ENCODE measurements around the gene KLHL36. TPM values are rescaled to one million over a fixed set of nuclear protein-coding genes. Genes with fewer than 3 reads are reported as not detected.
"Not testable (repeated sequence)": the region's sequence is repeated elsewhere in the genome, so short reads cannot be mapped to it uniquely, and the experiment has no call there.

KLHL36 gene
- polyA plus RNA-seq, 2 donors, result 15.9 to 16.1 TPM

DNA sequence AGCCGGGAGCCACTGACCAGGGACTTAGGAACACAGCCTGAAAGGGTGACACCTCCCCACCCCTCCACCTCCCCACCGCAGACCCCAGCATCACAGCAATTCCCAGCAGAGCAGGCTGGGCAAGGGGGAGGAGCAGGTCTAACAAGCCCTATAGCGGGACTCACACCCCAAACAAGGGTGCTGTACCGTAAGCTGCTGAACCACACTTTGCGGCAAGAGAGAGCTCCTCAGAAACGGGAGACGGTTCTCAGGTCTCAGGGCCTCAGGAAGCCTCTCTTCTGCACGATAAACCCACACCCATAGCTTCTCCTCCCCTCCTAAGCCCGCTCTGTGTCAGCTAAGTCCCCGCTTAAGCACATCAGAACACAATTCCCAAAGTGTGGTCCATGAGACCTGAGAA, 18.7 kb upstream of the KLHL36 start:
- Histone ChIP-seq H3K4me1 (ENCODE audit: control insufficient read depth in 2 of 2, insufficient read depth in 2 of 2, low read length in 1 of 2) (no peaks in the 10 kb centered on the region), H3K36me3 (ENCODE audit: control insufficient read depth in 2 of 2, insufficient read depth in 2 of 2, low read length in 1 of 2) (no peaks in the 10 kb centered on the region), H3K9me3 (ENCODE audit: control insufficient read depth in 2 of 2, insufficient read depth in 1 of 2, low read depth in 1 of 2, low read length in 1 of 2) (no peaks in the 10 kb centered on the region), H3K4me3 (ENCODE audit: low read depth in 1 of 2, low read length in 2 of 2) (no peak overlapping the region), H3K27ac (ENCODE audit: low read depth in 2 of 2, low read length in 1 of 2) (no peak overlapping the region), H3K27me3 (ENCODE audit: control insufficient read depth in 1 of 2, insufficient read depth in 2 of 2, low read length in 2 of 2) (no peaks in the 10 kb centered on the region)
- WGBS, 2 donors, result 80 to 88% methylated on average over 10 of the region's 10 CpGs

DNA sequence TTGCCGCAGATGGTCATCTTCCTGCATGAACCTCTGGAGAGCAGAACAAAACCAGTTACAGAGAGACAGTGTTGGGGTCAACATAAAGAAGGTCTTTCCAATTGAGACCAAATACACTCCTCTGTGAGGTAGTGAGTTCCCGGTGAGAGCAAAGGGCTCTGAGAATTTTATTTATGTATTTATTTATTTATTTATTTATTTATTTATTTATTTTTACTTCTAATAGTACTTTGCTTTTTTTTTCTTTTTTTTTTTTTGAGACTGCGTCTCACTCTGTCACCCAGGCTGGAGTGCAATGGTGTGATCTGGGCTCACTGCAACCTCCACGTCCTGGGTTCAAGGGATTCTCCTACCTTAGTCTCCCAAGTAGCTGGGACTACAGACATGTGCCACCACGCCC, 18.3 kb upstream of the KLHL36 start:
- no peak overlapping the region for H3K27ac ChIP-seq (ENCODE audit: low read depth in 2 of 2, low read length in 1 of 2)
- no peaks in the 10 kb centered on the region for H3K27me3 ChIP-seq (ENCODE audit: control insufficient read depth in 1 of 2, insufficient read depth in 2 of 2, low read length in 2 of 2)
- 93 to 94% methylated on average over 5 of the region's 5 CpGs for WGBS, 2 donors
- H3K4me1 ChIP-seq (ENCODE audit: control insufficient read depth in 2 of 2, insufficient read depth in 2 of 2, low read length in 1 of 2), result peaks cover 0 to under 1% of the 10 kb centered on the region in 2 donors
- H3K9me3 ChIP-seq (ENCODE audit: control insufficient read depth in 2 of 2, insufficient read depth in 1 of 2, low read depth in 1 of 2, low read length in 1 of 2), result no peaks in the 10 kb centered on the region
- no peak overlapping the region for H3K4me3 ChIP-seq (ENCODE audit: low read depth in 1 of 2, low read length in 2 of 2)
- H3K36me3 ChIP-seq (ENCODE audit: control insufficient read depth in 2 of 2, insufficient read depth in 2 of 2, low read length in 1 of 2), result no peaks in the 10 kb centered on the region

DNA sequence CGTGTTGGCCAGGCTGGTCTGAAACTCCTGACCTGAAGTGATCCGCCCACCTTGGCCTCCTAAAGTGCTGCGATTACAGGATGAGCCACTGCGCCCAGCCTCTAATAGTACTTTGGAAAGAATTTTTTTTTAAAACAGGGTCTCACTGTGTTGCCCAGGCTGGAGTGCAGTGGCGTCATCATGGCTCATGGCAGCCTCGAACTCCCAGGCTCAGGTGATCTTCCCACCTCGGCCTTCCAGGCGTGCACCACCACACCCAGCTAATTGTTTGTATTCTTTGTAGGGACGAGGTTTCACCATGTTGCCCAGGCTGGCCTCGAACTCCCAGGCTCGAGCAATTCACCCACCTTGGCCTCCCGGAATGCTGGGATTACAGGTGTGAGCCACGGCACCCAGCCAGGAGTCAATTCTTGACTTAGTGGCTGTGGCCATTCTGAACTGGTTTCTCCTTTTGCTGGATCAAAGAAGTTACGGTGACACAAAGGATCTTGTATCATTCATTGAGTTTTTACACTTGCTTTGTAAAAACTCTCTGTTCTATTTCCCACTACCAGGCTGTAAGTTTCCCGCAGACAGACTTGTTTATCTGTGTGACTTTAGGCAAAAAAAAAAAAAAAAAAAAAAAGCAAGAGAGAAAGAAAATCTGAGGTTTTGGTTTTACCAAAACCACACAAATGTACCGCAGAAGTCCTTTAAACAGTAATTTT, 17.7 kb upstream of the KLHL36 start:
- WGBS, 2 donors, result 89% methylated on average over 16 of the region's 16 CpGs
- Histone ChIP-seq H3K36me3 (ENCODE audit: control insufficient read depth in 2 of 2, insufficient read depth in 2 of 2, low read length in 1 of 2) (no peaks in the 10 kb centered on the region), H3K27me3 (ENCODE audit: control insufficient read depth in 1 of 2, insufficient read depth in 2 of 2, low read length in 2 of 2) (no peaks in the 10 kb centered on the region)

DNA sequence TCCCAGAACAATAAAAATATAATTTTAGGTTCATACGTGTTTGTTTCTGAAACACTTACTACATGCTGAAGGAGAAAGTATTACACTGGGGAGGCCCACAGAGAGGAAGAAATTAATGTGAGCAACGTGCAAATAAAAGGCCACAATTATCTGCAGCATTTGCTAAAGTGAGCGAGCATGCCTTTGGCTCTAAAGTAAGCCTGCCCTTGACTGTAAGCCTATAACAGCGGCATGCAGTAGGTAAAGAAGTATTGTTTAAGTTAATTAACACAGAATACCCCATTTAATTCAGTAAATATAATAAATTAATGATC, 17.2 kb upstream of the KLHL36 start:
- Histone ChIP-seq H3K27me3 (ENCODE audit: control insufficient read depth in 1 of 2, insufficient read depth in 2 of 2, low read length in 2 of 2) (no peaks in the 10 kb centered on the region), H3K36me3 (ENCODE audit: control insufficient read depth in 2 of 2, insufficient read depth in 2 of 2, low read length in 1 of 2) (no peaks in the 10 kb centered on the region), H3K27ac (ENCODE audit: low read depth in 2 of 2, low read length in 1 of 2) (no peak overlapping the region), H3K4me1 (ENCODE audit: control insufficient read depth in 2 of 2, insufficient read depth in 2 of 2, low read length in 1 of 2) (peaks cover 0 to 3% of the 10 kb centered on the region in 2 donors), H3K9me3 (ENCODE audit: control insufficient read depth in 2 of 2, insufficient read depth in 1 of 2, low read depth in 1 of 2, low read length in 1 of 2) (no peaks in the 10 kb centered on the region), H3K4me3 (ENCODE audit: low read depth in 1 of 2, low read length in 2 of 2) (no peak overlapping the region)
- WGBS, 2 donors, result 79 to 84% methylated on average over 4 of the region's 4 CpGs

More for the DNA sequence above, 17.7 kb upstream of the KLHL36 start:
- Histone ChIP-seq H3K9me3 (ENCODE audit: control insufficient read depth in 2 of 2, insufficient read depth in 1 of 2, low read depth in 1 of 2, low read length in 1 of 2) (no peaks in the 10 kb centered on the region), H3K4me3 (ENCODE audit: low read depth in 1 of 2, low read length in 2 of 2) (no peak overlapping the region), H3K27ac (ENCODE audit: low read depth in 2 of 2, low read length in 1 of 2) (no peak overlapping the region), H3K4me1 (ENCODE audit: control insufficient read depth in 2 of 2, insufficient read depth in 2 of 2, low read length in 1 of 2) (peaks cover 0 to 3% of the 10 kb centered on the region in 2 donors)

DNA sequence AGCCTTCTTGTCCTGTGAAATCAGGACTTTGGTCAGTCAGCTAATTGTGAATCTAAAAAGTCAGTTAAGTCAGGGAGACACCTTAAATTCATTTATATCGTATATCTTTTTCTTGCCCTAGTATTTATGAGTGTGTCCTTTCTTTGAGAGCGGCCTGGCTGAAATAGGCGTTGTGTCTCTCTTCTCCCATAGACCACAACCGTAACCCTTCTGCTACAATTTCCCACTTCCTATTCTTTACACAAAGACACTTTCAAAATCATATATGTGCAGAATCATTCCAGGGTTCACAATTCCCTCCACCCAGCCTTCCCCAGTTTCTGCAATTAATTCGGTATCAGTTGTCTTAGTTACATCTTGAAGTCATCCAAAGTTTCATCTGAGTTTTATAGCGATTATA, 16.4 kb upstream of the KLHL36 start:
- WGBS, 2 donors, result 87% methylated on average over 6 of the region's 6 CpGs
- Histone ChIP-seq H3K36me3 (ENCODE audit: control insufficient read depth in 2 of 2, insufficient read depth in 2 of 2, low read length in 1 of 2) (no peaks in the 10 kb centered on the region), H3K27me3 (ENCODE audit: control insufficient read depth in 1 of 2, insufficient read depth in 2 of 2, low read length in 2 of 2) (no peaks in the 10 kb centered on the region), H3K27ac (ENCODE audit: low read depth in 2 of 2, low read length in 1 of 2) (no peak overlapping the region), H3K4me3 (ENCODE audit: low read depth in 1 of 2, low read length in 2 of 2) (no peak overlapping the region), H3K9me3 (ENCODE audit: control insufficient read depth in 2 of 2, insufficient read depth in 1 of 2, low read depth in 1 of 2, low read length in 1 of 2) (no peaks in the 10 kb centered on the region), H3K4me1 (ENCODE audit: control insufficient read depth in 2 of 2, insufficient read depth in 2 of 2, low read length in 1 of 2) (peaks cover under 1 to 3% of the 10 kb centered on the region in 2 donors)

DNA sequence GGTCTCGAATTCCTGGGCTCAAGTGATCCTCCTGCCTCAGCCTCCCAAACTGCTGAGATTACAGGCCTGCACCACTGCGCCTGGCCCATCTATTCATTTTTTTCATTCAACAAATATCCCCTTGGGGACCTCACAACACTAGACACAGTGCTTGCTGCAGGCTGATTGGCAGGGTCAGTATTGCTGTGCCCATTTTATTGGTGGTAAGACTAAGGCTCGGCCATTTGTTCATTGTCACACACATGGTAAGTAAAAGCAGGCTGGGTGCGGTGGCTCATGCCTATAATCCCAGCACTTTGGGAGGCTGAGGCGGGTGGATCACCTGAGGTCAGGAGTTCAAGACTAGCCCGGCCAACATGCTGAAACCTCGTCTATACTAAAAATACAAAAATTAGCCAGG, 15.4 kb upstream of the KLHL36 start:
- not testable (repeated sequence) for H3K27me3 ChIP-seq (ENCODE audit: control insufficient read depth in 1 of 2, insufficient read depth in 2 of 2, low read length in 2 of 2); H3K36me3 ChIP-seq (ENCODE audit: control insufficient read depth in 2 of 2, insufficient read depth in 2 of 2, low read length in 1 of 2); H3K9me3 ChIP-seq (ENCODE audit: control insufficient read depth in 2 of 2, insufficient read depth in 1 of 2, low read depth in 1 of 2, low read length in 1 of 2); H3K27ac ChIP-seq (ENCODE audit: low read depth in 2 of 2, low read length in 1 of 2); H3K4me1 ChIP-seq (ENCODE audit: control insufficient read depth in 2 of 2, insufficient read depth in 2 of 2, low read length in 1 of 2); H3K4me3 ChIP-seq (ENCODE audit: low read depth in 1 of 2, low read length in 2 of 2)
- 90 to 91% methylated on average over 7 of the region's 7 CpGs for WGBS, 2 donors

DNA sequence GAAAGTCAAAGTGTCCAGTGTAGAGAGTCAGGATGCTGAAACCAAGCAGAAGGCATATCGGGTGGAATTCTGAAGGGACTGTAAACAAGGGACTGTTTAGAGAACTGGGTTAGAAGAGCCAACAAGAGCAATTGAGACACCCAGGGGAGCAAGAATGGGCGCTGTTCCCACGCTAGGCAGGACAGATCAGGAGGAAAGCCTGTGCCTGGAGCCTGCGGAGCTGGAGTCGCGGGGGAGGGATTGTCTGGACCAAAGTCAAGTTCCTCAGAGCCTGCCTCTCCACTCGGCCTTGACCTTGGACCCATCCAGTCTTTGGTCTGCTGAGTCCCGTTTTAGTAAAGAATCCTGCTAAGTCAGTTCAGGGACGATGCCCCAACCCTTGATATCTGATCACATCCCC, 14.7 kb upstream of the KLHL36 start:
- H3K27me3 ChIP-seq (ENCODE audit: control insufficient read depth in 1 of 2, insufficient read depth in 2 of 2, low read length in 2 of 2), result no peaks in the 10 kb centered on the region
- 56 to 66% methylated on average over 9 of the region's 9 CpGs for WGBS, 2 donors
- H3K27ac ChIP-seq (ENCODE audit: low read depth in 2 of 2, low read length in 1 of 2), result no peak overlapping the region
- peaks cover 2 to 3% of the 10 kb centered on the region in 2 donors for H3K4me1 ChIP-seq (ENCODE audit: control insufficient read depth in 2 of 2, insufficient read depth in 2 of 2, low read length in 1 of 2)
- no peaks in the 10 kb centered on the region for H3K36me3 ChIP-seq (ENCODE audit: control insufficient read depth in 2 of 2, insufficient read depth in 2 of 2, low read length in 1 of 2)
- no peaks in the 10 kb centered on the region for H3K9me3 ChIP-seq (ENCODE audit: control insufficient read depth in 2 of 2, insufficient read depth in 1 of 2, low read depth in 1 of 2, low read length in 1 of 2)
- H3K4me3 ChIP-seq (ENCODE audit: low read depth in 1 of 2, low read length in 2 of 2), result no peak overlapping the region

DNA sequence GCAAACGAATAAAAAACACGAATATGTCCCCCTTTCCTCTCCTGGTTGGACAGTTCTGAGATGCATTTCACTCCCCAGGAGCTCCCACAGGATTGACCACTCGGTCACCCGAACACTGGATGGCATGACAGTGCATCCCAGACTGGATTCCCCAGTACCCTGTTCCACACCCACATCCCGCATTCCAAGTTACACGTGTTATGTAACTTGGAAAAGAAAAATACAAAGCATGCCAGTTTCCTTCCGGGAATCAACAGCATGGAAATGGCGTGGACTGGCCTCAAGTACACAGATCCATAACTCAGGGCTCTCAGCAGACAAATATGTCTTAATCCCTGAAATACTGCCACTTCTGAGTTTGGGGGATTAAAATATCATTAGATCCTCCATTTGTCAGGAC, 12.6 kb upstream of the KLHL36 start:
- Histone ChIP-seq H3K36me3 (ENCODE audit: control insufficient read depth in 2 of 2, insufficient read depth in 2 of 2, low read length in 1 of 2) (no peaks in the 10 kb centered on the region), H3K9me3 (ENCODE audit: control insufficient read depth in 2 of 2, insufficient read depth in 1 of 2, low read depth in 1 of 2, low read length in 1 of 2) (no peaks in the 10 kb centered on the region), H3K4me1 (ENCODE audit: control insufficient read depth in 2 of 2, insufficient read depth in 2 of 2, low read length in 1 of 2) (peaks cover 2 to 3% of the 10 kb centered on the region in 2 donors), H3K27ac (ENCODE audit: low read depth in 2 of 2, low read length in 1 of 2) (peak overlapping the region in 1 of 2 donors; percentile 0), H3K4me3 (ENCODE audit: low read depth in 1 of 2, low read length in 2 of 2) (no peak overlapping the region), H3K27me3 (ENCODE audit: control insufficient read depth in 1 of 2, insufficient read depth in 2 of 2, low read length in 2 of 2) (no peaks in the 10 kb centered on the region)
- 37 to 42% methylated on average over 8 of the region's 8 CpGs for WGBS, 2 donors

DNA sequence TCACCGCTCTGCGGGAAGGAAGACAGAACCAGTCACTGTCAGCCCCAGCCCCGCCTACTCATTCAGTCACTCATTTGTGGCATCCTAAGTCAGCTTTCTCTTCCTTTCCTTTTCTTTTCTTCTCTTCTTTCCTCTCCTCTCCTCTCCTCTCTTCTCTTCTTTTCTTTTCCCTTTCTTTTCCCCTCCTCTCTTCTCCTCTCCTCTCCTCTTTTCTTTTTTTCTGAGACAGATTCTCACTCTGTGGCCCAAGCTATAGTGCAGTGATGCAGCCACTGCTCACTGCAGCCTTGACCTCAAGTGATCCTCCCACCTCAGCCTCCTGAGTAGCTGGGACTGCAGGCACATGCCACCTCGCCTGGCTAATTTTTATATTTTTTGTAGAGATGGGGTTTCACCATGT, 10.6 kb upstream of the KLHL36 start:
- peaks cover 2 to 7% of the 10 kb centered on the region in 2 donors for H3K4me1 ChIP-seq (ENCODE audit: control insufficient read depth in 2 of 2, insufficient read depth in 2 of 2, low read length in 1 of 2)

DNA sequence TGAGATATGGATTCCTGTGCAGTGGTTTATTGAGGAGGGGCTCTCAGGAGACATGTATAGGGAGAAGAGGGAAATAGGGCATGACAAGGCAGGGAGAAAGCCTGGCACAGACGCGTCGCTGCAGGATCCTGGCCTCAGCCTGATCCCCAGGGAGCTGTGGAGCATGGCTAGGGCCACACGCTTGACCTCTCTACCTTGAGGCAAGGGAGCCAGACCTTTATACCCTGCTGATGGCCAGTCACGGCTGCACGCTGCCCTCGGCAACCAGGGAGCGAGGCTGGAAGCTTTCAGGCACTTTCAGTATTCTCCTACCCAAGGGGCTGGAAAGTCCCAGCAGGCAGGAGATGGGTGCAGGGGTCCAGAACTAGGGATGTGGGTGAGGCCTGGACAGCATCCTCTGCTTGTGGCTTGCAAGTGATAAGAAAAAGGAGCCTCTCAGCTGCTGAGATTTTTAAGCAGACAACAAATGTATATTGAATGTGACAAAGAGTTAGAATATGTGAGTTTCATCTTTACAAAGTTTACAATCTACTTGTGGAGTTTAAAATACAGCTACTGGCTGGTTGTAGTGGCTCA, 10.0 kb upstream of the KLHL36 start:
- Histone ChIP-seq H3K27ac (ENCODE audit: low read depth in 2 of 2, low read length in 1 of 2) (no peak overlapping the region), H3K4me1 (ENCODE audit: control insufficient read depth in 2 of 2, insufficient read depth in 2 of 2, low read length in 1 of 2) (peaks cover 4 to 11% of the 10 kb centered on the region in 2 donors), H3K27me3 (ENCODE audit: control insufficient read depth in 1 of 2, insufficient read depth in 2 of 2, low read length in 2 of 2) (no peaks in the 10 kb centered on the region), H3K36me3 (ENCODE audit: control insufficient read depth in 2 of 2, insufficient read depth in 2 of 2, low read length in 1 of 2) (no peaks in the 10 kb centered on the region), H3K9me3 (ENCODE audit: control insufficient read depth in 2 of 2, insufficient read depth in 1 of 2, low read depth in 1 of 2, low read length in 1 of 2) (no peaks in the 10 kb centered on the region), H3K4me3 (ENCODE audit: low read depth in 1 of 2, low read length in 2 of 2) (no peak overlapping the region)
- WGBS, 2 donors, result 87 to 89% methylated on average over 8 of the region's 8 CpGs

More for the DNA sequence above, 10.6 kb upstream of the KLHL36 start:
- Histone ChIP-seq H3K4me3 (ENCODE audit: low read depth in 1 of 2, low read length in 2 of 2) (no peak overlapping the region), H3K9me3 (ENCODE audit: control insufficient read depth in 2 of 2, insufficient read depth in 1 of 2, low read depth in 1 of 2, low read length in 1 of 2) (no peaks in the 10 kb centered on the region), H3K36me3 (ENCODE audit: control insufficient read depth in 2 of 2, insufficient read depth in 2 of 2, low read length in 1 of 2) (no peaks in the 10 kb centered on the region), H3K27ac (ENCODE audit: low read depth in 2 of 2, low read length in 1 of 2) (no peak overlapping the region), H3K27me3 (ENCODE audit: control insufficient read depth in 1 of 2, insufficient read depth in 2 of 2, low read length in 2 of 2) (no peaks in the 10 kb centered on the region)
- WGBS, 2 donors, result 92 to 93% methylated on average over 4 of the region's 4 CpGs

Measured in esophagus (tissue), 2 donors.